Limb (tissue), 2 donors: ENCODE measurements around the gene WDHD1.
"Not testable (repeated sequence)": the region's sequence is repeated elsewhere in the genome, so short reads cannot be mapped to it uniquely, and the experiment has no call there.

Experiments
- DNase-seq, 2 donors: peaks; one replicate each; pipeline ENCODE4 v3.0.0-alpha.2; 2016; ENCODE audit errors: extremely low spot score in 2 of 2

Gene WDHD1

DNA sequence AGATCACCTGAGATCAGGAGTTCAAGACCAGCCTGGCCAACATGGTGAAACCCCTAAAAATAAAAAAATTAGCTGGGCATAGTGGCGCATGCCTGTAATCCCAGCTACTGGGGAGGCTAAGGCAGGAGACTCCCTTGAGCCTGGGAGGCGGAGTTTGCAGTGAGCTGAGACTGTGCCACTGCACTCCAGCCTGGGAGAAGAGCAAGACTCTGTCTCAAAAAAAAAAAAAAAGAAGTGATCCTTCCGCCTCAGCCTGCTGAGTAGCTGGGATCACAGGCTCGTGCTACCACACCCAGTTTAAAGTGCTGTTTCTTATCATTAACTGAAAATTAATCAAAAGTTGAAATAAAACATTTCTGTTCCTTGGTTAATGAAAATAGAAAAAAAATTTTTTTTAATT is 117.9 kb downstream of the WDHD1 start:
- not testable (repeated sequence) for DNase-seq

DNA sequence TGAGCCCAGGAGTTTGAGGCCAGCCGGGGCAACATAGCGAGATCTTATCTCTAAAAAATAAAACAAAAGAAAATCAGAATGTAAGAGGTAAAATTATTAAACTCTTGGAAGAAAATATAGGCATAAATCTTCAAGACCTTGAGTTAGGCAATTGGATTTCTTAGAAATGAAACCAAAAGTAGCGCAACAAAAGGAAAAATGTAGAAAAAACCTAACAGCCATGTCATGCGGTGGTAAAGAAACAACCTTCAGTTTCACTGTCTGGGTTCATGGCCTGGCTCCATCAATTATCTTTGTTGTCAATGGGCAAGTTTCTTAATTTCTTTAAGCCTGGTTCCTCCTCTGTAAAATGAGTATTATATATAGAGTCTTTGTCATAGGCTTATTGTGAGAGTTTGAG is 118.7 kb downstream of the WDHD1 start:
- no peak for DNase-seq

DNA sequence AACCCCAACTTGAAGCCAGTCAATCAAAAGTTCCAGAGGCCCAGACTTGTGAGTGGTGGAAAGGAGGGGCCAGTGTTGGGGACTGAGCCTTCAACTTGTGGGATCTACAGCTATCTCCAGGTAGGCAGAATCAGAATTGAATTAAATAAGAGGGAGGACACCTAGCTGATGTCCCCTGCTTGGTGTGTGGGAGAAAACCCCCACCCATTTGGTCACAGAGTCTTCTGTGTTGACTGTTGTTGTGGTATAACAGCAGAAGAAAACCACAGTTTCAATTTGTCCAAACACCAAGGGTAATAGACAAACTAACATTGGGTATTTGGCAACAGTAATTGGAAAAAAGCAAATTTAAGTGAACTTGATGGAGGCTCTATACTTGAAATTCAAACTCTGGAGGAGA is 120.8 kb downstream of the WDHD1 start:
- no peak for DNase-seq

DNA sequence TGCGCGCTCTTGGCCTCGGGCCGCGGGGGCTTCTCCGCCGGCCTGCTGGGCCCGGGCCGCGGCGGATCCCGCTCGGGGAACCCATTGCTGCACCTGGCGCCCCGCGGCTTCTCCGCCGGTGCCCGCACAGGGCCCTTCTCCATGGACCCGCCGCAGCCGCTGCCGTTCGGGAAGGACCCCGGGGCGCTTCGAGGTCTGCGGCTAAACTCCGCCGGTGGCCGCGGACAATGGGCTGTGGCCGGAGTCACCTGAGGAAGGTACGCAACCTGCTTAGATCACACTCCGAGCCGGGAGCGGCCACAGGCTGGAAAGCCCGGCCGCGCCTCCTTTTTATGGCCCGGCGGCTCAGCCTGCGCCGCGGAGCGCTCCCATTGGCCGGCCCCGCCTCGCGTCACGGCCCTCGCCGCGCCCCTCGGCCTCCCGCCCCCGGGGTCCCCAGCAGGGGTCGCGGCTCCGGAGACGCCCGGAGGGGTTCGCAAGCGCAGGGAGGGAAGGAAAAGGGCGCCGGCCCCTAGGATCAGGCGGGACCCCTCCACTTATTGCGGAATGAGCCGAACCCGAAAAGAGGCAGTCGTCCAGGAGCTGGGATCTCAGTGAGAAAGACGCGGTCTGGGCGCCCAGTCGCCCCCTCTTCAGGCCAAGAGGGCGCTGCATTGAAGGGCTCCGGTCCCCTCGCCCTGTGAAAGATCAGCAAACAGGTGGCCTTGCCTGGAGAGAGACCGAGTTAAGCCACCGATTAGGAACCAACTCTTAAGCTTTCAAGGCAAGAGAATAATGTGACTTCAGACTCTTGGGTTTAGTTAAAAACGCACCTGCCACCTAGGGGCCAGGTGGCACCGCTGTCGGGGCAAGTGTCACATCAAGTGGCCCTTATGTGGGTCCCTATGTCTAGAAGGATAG is 124.1 kb downstream of the WDHD1 start, which contains the start of gene GCH1:
TSS of gene GCH1 (minus strand) at position 306 of the 900 bp plus-strand sequence. CDS start at position 143, 163 bp downstream.
- DNase-seq: peak; percentile 68 to 85

DNA sequence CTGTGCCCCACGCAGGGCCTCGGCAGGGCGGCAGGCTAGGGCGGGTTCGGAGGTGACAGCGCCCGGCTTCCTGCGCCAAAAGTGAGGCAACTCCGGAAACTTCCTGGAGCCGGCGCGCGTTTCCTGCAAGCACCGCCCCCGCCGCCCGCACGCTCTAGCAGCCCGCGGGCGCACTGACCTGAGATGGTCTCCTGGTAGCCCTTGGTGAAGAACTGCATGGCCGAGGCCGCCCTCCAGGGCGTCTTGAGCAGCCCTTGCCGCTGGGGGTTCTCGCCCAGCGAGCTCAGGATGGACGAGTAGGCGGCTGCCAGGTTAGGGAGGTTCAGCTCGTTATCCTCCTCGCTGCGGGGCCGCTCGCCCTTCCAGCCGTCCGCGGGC is 124.8 kb downstream of the WDHD1 start:
- peak in 1 of 2 donors; percentile 76 for DNase-seq

DNA sequence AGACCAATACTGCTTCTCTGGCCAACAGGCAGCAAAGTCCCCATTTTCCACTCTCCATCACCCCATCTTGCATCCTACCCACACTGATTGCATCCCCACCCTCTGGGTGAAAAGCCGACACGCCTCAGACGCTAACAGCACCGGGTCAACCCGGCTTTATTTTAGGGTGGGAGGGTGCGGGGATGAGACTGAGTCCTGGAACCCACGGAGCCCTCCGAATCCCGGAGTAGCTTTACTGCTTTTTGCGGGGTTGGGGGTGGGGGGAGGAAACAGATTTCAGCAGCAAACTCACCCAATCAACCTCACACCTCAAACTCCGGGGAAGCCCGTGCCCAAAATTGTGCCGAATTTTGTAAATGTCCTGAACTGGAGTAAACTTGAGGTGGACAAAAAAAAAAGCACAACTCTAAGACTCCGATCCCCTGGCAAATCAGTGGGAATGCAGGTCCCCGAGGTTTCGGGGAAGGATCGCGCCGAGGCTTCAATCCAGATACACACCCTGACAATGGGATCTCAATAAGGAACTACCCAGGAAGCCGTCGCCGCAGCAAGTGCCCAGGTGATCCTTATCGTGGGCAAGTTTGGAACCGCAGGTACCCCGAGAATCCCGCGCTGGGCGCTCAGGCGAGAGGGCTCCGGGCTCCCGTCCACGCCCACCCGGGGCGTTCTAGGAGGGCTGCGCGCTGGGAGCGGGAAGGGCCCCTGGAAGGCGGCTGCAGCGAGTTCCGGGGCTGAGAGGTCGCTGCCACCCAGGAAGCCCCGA is 125.3 kb downstream of the WDHD1 start:
- DNase-seq: peak in 1 of 2 donors; percentile 33

DNA sequence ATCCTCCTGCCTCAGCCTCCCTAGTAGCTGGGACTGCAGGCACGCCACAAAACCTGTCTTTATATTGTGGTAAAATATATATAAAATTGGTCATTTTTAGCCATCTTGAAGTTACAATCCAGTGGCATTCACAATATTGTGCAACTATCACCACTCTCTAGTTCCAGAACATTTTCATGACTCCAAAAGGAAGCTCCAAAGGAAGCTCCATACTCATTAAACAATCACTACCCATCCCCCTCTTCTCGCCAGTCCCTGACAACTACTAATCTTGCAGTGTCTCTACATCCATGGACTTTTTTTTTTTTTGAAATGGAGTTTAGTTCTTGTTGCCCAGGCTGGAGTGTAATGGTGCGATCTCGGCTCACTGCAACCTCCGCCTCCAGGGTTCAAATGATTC is 127.3 kb downstream of the WDHD1 start:
- no peak for DNase-seq

DNA sequence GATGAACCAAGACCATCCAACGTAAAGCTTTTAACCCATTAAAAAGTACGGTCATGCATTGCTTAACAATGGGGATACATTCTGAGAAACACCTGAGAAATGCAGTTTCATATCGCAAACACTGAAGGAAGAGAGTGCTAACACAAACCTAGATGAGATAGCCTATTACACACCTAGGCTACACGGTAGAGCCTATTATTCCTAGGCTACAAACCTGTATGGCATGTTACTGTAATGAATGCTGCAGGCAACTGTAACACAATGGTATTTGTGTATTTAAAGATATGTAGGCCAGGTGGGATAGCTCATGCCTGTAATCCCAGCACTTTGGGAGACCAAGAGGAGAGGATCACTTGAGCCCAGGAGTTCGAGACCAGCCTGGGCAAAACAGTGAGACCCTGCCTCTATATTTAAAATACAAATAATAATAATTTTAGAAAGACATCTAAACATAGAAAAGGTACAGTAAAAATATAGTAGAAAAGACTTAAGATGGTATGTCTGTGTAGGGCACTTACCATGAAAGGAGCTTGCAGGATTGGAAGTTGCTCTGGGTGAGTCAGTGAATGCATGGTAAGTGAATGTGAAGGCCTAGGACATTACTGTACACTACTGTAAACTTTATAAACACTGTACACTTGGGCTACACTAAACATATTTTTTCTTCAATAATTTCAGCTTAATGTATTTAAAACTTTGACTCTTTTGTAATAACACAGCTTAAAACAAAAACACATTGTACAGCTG is 128.9 kb downstream of the WDHD1 start:
- not testable (repeated sequence) for DNase-seq

DNA sequence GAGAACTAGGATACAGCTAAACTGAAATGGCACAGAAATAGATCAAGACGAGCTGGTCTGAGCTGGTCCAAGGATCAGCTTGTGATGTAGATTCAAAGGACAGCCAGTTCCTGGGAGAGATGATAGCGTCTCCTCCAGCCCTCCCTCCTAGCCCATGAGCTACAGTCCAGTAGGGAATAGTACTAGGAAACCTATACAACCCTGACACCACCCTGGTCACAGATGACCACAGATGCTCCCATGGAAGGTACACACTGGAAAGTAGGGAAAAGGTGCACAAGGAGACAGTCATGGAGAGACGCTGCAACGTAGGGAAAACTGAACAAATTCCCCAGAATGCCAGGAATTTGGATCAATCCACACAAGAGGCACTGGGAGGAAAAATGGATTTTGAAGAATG is 131.2 kb downstream of the WDHD1 start:
- no peak for DNase-seq

DNA sequence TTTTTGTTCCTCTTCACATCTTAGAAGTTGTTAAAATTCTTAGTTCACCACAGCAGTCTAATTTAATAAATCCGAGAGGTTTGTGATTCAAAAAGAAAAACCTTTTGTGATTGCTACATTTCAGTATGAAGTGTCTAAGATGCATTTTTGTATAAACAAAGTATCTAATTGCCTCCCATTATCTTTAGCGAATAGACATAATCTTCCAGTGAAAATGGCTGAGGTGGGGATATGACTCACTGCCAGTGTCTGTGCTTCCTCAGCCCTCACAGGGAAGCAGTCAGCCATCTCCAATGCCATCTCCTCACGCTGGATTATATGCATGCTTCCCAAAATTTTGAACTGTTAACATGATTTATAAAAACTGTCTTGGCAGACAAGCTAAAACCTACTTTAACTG is 131.9 kb downstream of the WDHD1 start:
- no peak for DNase-seq

DNA sequence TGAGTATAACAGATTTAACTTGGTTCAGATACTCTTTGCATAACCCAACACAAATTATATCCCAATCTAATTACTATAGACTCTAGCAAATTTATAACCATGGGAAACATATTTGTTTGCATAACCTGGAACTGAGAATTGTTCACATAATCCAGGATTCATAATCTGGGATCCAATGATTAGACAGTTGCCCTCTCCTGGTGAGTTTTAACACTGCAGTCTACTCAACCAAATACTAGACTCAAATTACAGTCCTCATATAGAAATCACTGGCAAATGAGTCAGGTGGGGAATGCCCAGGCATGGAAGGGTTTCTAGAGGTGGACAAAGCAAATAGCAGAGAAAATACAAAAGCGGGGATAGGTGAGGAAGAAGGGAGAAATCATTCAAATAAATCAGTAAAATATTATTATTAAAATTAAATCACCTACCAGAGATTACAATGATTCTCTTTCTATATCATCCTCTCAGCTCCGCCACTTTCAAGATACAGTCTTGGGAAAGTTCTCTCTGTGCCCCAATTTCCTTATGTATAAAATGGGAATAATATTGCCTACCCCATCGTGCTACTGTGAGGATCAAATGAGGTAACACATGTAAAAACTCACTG is 133.6 kb downstream of the WDHD1 start:
- peak in 1 of 2 donors; percentile 41 for DNase-seq

DNA sequence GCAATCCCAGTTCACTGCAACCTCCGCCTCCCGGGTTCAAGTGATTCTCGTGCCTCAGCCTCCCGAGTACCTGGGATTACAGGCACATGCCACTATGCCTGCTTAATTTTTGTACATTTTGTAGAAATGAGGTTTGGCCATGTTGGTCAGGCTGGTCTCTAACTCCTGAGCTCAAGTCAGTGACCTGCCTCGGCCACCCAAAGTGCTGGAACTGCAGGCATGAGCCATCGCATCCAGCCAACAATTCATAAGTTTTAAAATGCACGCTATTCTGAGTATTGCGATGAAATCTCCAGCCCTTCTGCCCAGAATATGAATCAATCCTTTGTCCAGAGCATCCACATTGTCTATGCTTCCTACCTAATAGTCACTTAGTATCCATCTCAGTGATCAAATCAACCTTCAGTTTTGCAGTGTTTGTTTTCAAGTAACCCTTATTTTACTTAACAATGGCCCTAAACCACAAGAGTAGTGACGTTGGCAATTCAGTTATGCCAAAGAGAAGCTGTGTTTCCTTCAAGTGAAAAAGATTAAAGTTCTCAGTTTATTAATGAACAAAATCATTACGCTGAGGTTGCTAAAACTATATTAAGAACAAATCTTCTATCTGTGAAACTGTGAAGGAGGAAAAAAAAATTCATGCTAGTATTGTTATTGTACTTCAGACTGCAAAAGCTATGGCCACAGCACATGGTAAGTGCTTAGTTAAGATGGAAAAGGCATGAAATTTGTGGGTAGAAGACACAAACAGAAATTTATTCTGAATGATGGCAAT is 135.2 kb downstream of the WDHD1 start:
- DNase-seq: no peak

DNA sequence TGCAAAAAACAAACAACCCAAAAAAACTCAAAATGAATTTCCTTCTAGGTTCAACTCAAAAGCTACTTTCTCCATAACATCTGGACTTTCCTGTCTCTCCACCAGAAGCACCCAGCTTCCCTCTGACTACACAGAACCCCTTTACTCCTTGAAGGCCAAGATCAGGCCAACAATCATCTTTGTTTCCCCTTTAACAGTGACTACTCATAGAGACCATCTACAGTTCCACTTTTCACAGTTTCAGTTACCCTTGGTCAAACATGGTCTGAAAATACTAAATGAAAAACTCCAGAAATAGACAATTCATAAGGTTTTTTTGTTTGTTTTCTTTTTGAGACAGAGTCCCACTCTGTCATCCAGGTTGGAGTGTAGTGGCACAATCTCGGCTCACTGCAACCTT is 136.1 kb downstream of the WDHD1 start:
- no peak for DNase-seq

DNA sequence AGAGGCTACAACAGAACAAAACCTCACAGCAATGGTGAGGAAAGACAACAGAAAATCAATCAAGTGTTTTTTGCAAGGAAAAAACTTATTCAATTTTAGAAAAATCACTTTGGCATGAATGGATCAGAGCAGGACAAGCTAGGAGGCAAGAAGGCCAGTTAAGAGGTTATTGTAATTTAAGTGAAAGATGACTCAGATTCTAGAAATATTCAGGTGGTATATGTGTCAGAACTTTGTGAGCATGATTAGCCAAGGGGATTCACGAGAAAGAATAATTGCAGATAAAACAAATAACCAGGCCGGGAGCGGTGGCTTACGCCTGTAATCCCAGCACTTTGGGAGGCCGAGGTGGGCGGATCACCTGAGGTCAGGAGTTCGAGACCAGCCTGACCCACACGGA is 137.0 kb downstream of the WDHD1 start:
- no peak for DNase-seq
